Stomach smooth muscle (tissue), 2 donors: ENCODE measurements around the gene FASLG.
"Not testable (repeated sequence)": the region's sequence is repeated elsewhere in the genome, so short reads cannot be mapped to it uniquely, and the experiment has no call there.

Experiments used
- H3K27ac ChIP-seq: one replicate; pipeline ENCODE4 v1.7.0; 2013; ENCODE audit warnings: mild to moderate bottlenecking, low read length, inconsistent platforms
- H3K27me3 ChIP-seq, 2 donors: one replicate each; pipeline ENCODE4 v1.7.0; 2013; ENCODE audit warnings: low read length in 2 of 2; ENCODE audit not compliant: insufficient read depth in 2 of 2, control insufficient read depth in 1 of 2
- H3K36me3 ChIP-seq, 2 donors: one replicate each; pipeline ENCODE4 v1.7.0; 2013; ENCODE audit warnings: low read length in 2 of 2; ENCODE audit not compliant: control insufficient read depth in 2 of 2, insufficient read depth in 2 of 2
- H3K4me1 ChIP-seq: one replicate; pipeline ENCODE4 v1.7.0; 2013; ENCODE audit warnings: low read length; ENCODE audit not compliant: control insufficient read depth, insufficient read depth
- H3K4me3 ChIP-seq, 2 donors: one replicate each; pipeline ENCODE4 v1.7.0; 2013; ENCODE audit warnings: low read length in 2 of 2
- H3K9ac ChIP-seq, 2 donors: one replicate each; pipeline ENCODE4 v1.7.0; 2013; ENCODE audit warnings: low read length in 2 of 2, mild to moderate bottlenecking in 1 of 2
- H3K9me3 ChIP-seq, 2 donors: one replicate each; pipeline ENCODE4 v1.7.0; 2013; ENCODE audit warnings: low read length in 2 of 2; ENCODE audit not compliant: control insufficient read depth in 2 of 2
- donor health status: healthy.
- donor health status: Pancreatic carcinoma.

The FASLG gene

DNA sequence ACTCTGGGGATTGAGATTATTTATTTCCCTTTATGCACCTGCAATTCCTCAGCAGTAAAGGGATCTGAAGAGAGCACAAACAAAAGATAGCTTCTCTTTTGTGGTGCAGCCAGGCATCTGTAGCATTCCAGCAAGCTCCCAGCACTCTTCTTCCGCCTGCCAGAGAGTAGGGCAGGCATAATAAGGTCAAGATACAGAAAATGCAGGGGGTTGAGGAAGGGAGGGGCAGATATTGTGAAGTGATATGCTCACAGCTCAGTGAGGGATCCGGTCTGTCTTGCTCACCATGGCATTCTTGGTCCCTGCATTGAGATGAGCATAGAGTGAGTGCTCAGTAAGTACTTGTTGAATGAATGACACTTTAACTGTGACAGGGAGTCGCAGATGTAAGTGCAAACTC is 23.9 kb downstream of the FASLG start:
- no peak overlapping the region for H3K27ac ChIP-seq
- H3K27me3 ChIP-seq: no peaks in the 10 kb centered on the region
- peaks cover 0 to 5% of the 10 kb centered on the region in 2 donors for H3K9me3 ChIP-seq
- H3K4me1 ChIP-seq: no peaks in the 10 kb centered on the region
- no peak overlapping the region for H3K9ac ChIP-seq
- H3K4me3 ChIP-seq: no peak overlapping the region
- no peaks in the 10 kb centered on the region for H3K36me3 ChIP-seq

DNA sequence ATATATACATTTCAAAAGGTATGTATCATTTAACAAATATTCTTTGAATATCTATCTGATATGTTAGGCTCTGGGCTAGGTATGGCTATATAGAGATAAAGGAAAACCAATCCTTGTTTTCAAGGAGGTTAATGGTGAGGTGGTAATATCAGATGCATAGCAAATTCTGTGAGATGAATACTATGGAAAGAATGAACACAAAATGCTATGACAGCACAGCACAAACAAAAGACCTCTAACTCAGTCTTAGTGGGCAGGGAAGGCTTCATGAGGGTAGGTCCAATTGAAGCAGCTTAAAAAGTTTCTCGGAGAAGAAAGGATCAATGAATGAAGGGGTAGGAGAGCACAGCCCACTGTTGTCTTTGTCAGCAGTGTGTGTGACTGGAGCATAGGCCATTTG is 27.2 kb downstream of the FASLG start:
- H3K4me1 ChIP-seq: no peaks in the 10 kb centered on the region
- no peak overlapping the region for H3K9ac ChIP-seq
- no peak overlapping the region for H3K27ac ChIP-seq
- no peaks in the 10 kb centered on the region for H3K9me3 ChIP-seq
- no peak overlapping the region for H3K4me3 ChIP-seq
- no peaks in the 10 kb centered on the region for H3K36me3 ChIP-seq
- no peaks in the 10 kb centered on the region for H3K27me3 ChIP-seq

DNA sequence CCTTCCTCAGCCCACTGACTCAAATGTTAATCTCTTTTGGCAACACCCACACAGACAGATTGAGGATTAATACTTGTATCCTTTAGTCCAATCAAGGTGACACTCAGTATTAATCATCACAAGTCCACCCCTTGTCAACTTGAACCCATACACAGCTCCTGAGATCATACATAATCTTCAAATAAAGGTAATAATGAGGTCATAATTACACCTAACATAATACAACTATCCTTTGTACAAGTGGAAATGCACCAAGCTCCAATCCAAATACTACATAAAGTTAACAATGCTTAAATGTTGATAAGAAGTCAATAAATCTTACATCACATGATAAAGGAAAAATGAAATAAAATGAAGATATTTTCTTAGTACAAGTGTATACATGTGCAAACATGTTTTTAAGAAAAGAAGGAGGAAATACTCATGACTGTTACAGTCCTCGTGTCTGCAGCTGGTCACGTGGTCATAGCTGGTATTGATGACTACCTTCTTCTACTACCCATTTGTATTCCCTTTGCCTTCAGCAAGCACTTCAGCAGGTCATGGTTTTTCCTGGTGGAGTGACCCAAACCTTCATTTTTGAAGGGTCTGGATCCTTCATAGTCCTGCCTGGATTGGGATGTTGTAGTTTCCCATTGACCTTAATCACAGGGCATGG is 29.7 kb downstream of the FASLG start:
- H3K36me3 ChIP-seq, H3K27ac ChIP-seq, H3K27me3 ChIP-seq, H3K4me3 ChIP-seq, H3K9me3 ChIP-seq, H3K4me1 ChIP-seq, H3K9ac ChIP-seq: not testable (repeated sequence)

DNA sequence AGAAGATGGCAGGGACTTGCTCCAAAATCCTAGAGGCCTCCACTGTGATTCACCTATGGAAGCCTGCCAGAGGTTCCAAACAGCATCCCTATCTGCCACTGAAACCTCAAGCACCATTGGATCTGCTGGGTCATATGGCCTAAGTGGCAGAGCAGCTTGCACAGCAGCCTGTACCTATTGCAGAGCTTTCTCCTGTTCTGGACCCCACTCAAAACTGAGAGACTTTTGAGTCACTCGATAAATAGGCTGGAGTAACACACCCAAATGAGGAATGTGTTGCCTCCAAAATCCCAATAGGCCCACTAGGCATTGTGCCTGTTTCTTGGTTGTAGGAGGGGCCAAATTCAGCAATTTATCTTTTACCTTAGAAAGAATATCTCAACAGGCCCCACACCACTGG is 32.0 kb downstream of the FASLG start:
- H3K36me3 ChIP-seq, H3K4me1 ChIP-seq, H3K27me3 ChIP-seq, H3K9me3 ChIP-seq, H3K9ac ChIP-seq, H3K27ac ChIP-seq, H3K4me3 ChIP-seq: not testable (repeated sequence)

DNA sequence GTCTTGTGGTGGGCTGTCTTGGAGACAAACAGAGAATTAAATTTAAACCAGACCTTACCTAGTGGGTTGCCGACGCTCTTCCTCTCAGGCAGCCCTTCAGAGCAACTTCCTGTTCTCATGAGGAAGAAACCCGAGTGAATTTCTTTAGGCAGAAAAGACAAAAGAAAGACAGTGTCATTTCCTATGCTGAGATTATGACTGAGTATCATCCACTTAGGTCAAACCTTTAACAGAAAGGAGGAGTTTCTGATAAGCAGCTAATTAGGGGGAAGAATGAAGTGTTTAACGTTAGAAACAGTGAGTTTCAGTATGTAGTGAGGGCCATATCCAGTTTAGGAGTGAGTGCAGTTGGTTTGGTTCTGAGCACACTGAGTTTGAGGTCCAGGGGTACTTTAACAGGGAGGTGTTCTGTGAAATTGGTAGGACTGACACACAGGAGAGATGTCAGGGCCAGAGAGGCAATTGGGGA is 38.7 kb downstream of the FASLG start:
- Histone ChIP-seq H3K9ac (no peak overlapping the region), H3K36me3 (no peaks in the 10 kb centered on the region), H3K27me3 (no peaks in the 10 kb centered on the region), H3K9me3 (no peaks in the 10 kb centered on the region), H3K27ac (no peak overlapping the region), H3K4me3 (no peak overlapping the region), H3K4me1 (peaks cover 3% of the 10 kb centered on the region)

DNA sequence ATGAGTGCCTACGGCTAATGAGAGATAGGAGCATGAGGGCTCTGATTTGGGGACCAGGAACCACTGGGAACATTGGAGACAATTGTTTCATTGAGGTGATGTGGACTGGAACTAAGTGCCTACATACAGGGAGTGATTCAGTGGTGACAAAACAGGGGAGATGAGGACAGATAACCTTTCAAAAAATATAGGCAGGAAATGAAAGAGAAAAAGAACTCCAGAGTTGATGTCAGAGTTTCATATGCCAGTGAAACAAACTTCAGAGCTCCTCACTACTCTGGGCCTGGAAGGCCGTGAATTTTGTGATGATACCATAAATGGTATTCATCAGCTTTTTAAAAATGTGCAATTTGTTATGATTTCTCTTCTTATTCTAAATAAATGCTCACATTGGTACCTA is 39.3 kb downstream of the FASLG start:
- Histone ChIP-seq H3K4me1 (peaks cover 3% of the 10 kb centered on the region), H3K9ac (no peak overlapping the region), H3K36me3 (no peaks in the 10 kb centered on the region), H3K9me3 (no peaks in the 10 kb centered on the region), H3K4me3 (no peak overlapping the region), H3K27me3 (no peaks in the 10 kb centered on the region), H3K27ac (no peak overlapping the region)

DNA sequence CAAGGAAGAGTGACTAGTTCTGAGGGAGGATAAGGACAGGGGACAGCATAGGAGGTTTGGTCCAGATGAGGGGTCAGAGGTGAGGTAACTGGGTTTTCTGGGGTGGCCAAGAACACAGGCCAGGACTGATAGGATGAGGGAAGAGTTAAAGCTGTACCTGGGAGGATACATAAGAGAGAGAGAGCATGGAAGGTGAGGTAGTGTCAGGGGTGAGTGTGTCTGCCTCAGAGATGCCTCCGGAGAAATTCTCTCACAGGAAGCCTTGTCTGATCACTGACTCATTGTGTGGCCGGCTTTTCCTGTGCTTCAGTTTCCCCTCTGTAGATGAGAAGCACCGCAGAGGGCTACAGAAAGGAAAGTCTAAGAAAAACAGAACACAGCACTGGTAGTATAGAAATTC is 40.2 kb downstream of the FASLG start:
- Histone ChIP-seq H3K9me3 (no peaks in the 10 kb centered on the region), H3K27ac (no peak overlapping the region), H3K36me3 (no peaks in the 10 kb centered on the region), H3K9ac (no peak overlapping the region), H3K27me3 (no peaks in the 10 kb centered on the region), H3K4me1 (peaks cover 3% of the 10 kb centered on the region), H3K4me3 (no peak overlapping the region)

DNA sequence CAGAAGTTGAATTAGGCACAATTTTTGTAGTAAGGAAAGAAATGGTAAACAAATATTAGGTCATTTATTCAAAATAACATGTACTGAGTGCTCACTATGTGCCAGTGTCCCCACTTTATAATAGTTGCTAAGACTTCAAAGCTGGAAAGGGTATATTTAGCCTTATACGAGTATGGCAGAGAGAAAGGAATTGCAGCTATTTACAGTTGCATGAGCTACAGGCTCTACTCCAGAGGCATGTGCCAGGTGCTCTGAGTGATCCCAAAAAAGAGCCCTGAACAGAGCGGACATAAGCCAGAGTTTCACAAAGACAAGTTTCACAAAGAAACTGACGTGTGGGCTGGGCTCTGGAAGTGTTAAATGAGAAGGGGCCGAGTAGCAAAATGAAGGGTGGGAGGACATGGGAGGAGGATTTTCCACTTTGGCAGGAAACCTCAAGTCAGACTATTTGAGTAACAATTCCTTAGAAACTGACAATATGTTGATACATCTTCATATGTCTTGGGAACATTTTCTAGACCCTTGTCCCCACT is 40.9 kb downstream of the FASLG start:
- Histone ChIP-seq H3K27ac (no peak overlapping the region), H3K4me1 (peaks cover 3% of the 10 kb centered on the region), H3K9me3 (no peaks in the 10 kb centered on the region), H3K36me3 (no peaks in the 10 kb centered on the region), H3K4me3 (no peak overlapping the region), H3K9ac (no peak overlapping the region), H3K27me3 (no peaks in the 10 kb centered on the region)

DNA sequence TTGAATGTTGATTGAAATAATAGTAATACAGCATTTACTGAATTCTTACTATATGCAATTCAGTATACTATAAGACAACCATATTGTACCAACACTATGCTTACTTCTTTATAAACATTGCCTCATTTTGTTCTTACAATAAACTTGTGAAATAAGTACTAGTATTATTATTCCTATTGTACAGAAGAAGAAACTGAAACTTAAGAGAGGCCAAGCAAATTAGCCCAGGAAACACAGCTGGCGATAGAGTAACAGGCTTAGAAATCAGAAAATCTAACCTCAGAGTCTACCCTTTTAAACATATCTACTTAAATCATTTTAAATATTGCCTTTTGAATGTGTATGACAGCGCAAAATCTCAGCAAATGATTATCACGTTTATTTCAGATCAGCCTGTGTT is 41.7 kb downstream of the FASLG start:
- Histone ChIP-seq H3K27ac (no peak overlapping the region), H3K27me3 (no peaks in the 10 kb centered on the region), H3K4me1 (peaks cover 3% of the 10 kb centered on the region), H3K4me3 (no peak overlapping the region), H3K9me3 (no peaks in the 10 kb centered on the region), H3K36me3 (no peaks in the 10 kb centered on the region), H3K9ac (no peak overlapping the region)

DNA sequence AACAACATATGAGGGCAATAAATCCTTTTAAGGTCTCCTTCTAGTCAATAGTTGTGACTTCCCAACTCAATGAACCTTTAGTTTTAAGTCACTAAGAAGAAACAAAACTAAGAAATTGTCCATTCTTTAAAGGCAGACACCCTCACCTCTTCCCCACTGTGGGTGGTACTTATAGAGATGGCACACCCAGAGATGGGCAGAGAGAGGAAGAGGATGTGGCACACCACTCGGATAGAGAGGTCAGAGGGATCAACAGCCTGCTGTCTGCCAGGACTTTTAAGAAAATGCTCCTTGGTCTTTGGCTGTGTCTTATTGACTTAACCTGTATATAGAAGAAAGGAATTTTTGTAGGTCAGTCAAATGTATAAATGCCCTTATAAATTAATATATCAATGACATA is 45.1 kb downstream of the FASLG start:
- H3K4me1 ChIP-seq: peaks cover 3% of the 10 kb centered on the region
- no peak overlapping the region for H3K9ac ChIP-seq
- H3K27me3 ChIP-seq: no peaks in the 10 kb centered on the region
- H3K27ac ChIP-seq: no peak overlapping the region
- no peak overlapping the region for H3K4me3 ChIP-seq
- no peaks in the 10 kb centered on the region for H3K36me3 ChIP-seq
- H3K9me3 ChIP-seq: no peaks in the 10 kb centered on the region

DNA sequence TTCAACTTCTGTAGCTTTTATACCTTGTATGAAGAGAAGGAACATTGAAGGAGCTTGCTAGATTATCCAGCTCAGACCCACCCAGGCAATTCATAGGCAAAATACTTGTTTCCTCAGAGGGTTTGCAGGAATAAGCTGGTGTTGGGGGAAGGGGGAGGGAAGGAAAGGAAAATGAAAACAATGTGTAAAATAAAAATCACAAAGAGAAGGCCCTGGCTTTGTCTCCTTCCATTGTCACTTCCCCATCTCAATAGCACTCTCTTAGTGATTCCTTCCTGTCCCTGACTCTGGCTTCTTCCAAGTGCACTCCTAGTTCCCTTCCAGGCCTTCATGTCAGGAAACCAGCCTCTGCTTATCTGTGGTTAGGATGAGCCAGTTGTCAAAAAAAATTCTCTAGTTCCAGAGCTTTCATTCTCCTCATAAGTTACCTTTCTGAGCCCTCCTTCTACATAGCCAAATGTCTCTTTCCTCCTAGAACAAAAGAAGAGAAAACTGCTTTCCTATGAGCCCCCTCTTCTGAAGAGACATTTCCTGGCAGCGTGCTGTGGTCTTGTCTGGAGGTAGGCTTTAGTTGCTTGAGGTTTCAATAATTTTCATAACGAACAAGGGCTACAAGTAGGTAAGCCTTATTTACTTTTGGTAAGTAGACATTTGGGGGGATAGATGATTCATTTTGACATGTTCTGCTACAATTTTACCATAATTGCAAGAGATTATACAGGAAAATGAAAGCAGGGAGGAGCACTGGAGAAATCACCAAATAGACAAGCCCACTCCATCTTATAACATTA is 45.7 kb downstream of the FASLG start:
- H3K27ac ChIP-seq: no peak overlapping the region
- H3K4me3 ChIP-seq: no peak overlapping the region
- H3K4me1 ChIP-seq: peaks cover 2% of the 10 kb centered on the region
- H3K36me3 ChIP-seq: no peaks in the 10 kb centered on the region
- no peaks in the 10 kb centered on the region for H3K9me3 ChIP-seq
- H3K9ac ChIP-seq: no peak overlapping the region
- H3K27me3 ChIP-seq: no peaks in the 10 kb centered on the region
